Liver (tissue), 9 donors: ENCODE measurements around the gene CELF2. TPM values are rescaled to one million over a fixed set of nuclear protein-coding genes. Genes with fewer than 3 reads are reported as not detected.

ENCODE experiments used
- DNase-seq: peaks from one replicate; pipeline ENCODE4 v3.0.0-alpha.2; 2017; ENCODE audit warnings: low spot score
- H3K27ac ChIP-seq, 2 donors: one replicate each; pipeline ENCODE4 v1.7.0; 2013; ENCODE audit warnings: inconsistent platforms in 2 of 2, low read length in 2 of 2, control low read depth in 1 of 2, low read depth in 1 of 2, mild to moderate bottlenecking in 1 of 2
- H3K27me3 ChIP-seq, 4 donors: one replicate each; pipeline versions ENCODE4 v1.6.1 to v1.7.0; 2013; ENCODE audit warnings: low read length in 3 of 4, inconsistent platforms in 1 of 4, mild to moderate bottlenecking in 1 of 4, moderate library complexity in 1 of 4; ENCODE audit not compliant: control insufficient read depth in 4 of 4, insufficient read depth in 4 of 4
- H3K36me3 ChIP-seq, 4 donors: one replicate each; pipeline versions ENCODE4 v1.6.1 to v1.7.0; 2013; ENCODE audit warnings: low read length in 3 of 4, mild to moderate bottlenecking in 3 of 4, low read depth in 1 of 4, moderate library complexity in 1 of 4; ENCODE audit not compliant: control insufficient read depth in 4 of 4, insufficient read depth in 3 of 4
- H3K4me1 ChIP-seq, 4 donors: one replicate each; pipeline versions ENCODE4 v1.6.1 to v1.7.0; 2013; ENCODE audit warnings: low read length in 3 of 4, mild to moderate bottlenecking in 3 of 4, moderate library complexity in 1 of 4; ENCODE audit not compliant: control insufficient read depth in 4 of 4, insufficient read depth in 4 of 4
- H3K4me3 ChIP-seq, 3 donors: one replicate each; pipeline versions ENCODE4 v1.6.1 to v1.7.0; 2013; ENCODE audit warnings: low read length in 3 of 3, control low read depth in 1 of 3, low read depth in 1 of 3, mild to moderate bottlenecking in 1 of 3
- H3K9ac ChIP-seq, 2 donors: one replicate each; pipeline ENCODE4 v1.7.0; 2013; ENCODE audit warnings: low read length in 2 of 2, mild to moderate bottlenecking in 2 of 2, moderate library complexity in 2 of 2, control low read depth in 1 of 2, low read depth in 1 of 2
- H3K9me3 ChIP-seq, 4 donors: one replicate each; pipeline versions ENCODE4 v1.6.1 to v1.7.0; 2013; ENCODE audit warnings: low read length in 3 of 4; ENCODE audit not compliant: control insufficient read depth in 4 of 4
- EGR1 ChIP-seq, 2 donors: IDR thresholded peaks; 2 replicates each; pipeline ENCODE4 v1.6.1; 2016 to 2018; ENCODE audit warnings: antibody characterized with exemption in 2 of 2, low read depth in 2 of 2
- FOXA2 ChIP-seq: IDR thresholded peaks from 2 replicates; pipeline ENCODE4 v1.6.1; 2016; ENCODE audit warnings: antibody characterized with exemption
- GABPA ChIP-seq, 2 donors: IDR thresholded peaks in 1 of 2; conservative IDR thresholded peaks in 1 of 2; 2 replicates each; pipeline ENCODE4 v1.6.1; 2016; ENCODE audit warnings: antibody characterized with exemption in 2 of 2, mild to moderate bottlenecking in 1 of 2, moderate library complexity in 1 of 2
- HNF4A ChIP-seq, 2 donors: conservative IDR thresholded peaks; 2 replicates each; pipeline ENCODE4 v1.6.1; 2016; ENCODE audit warnings: antibody characterized with exemption in 2 of 2, mild to moderate bottlenecking in 2 of 2
- HNF4G ChIP-seq: IDR thresholded peaks from 2 replicates; pipeline ENCODE4 v1.6.1; 2016; ENCODE audit warnings: antibody characterized with exemption
- JUND ChIP-seq, 2 donors: IDR thresholded peaks; 2 replicates each; pipeline ENCODE4 v1.6.1; 2016; ENCODE audit warnings: antibody characterized with exemption in 2 of 2
- NR2F2 ChIP-seq: IDR thresholded peaks from 2 replicates; pipeline ENCODE4 v1.6.1; 2016; ENCODE audit warnings: antibody characterized with exemption
- RAD21 ChIP-seq, 2 donors: IDR thresholded peaks; 2 replicates each; pipeline ENCODE4 v1.6.1; 2016; ENCODE audit warnings: antibody characterized with exemption in 2 of 2, mild to moderate bottlenecking in 2 of 2
- RXRA ChIP-seq, 2 donors: IDR thresholded peaks; 2 replicates each; pipeline ENCODE4 v1.6.1; 2017 to 2018; ENCODE audit warnings: antibody characterized with exemption in 2 of 2, mild to moderate bottlenecking in 1 of 2
- TAF1 ChIP-seq: conservative IDR thresholded peaks from 2 replicates; pipeline ENCODE4 v1.6.1; 2016; ENCODE audit warnings: antibody characterized with exemption, mild to moderate bottlenecking
- YY1 ChIP-seq: IDR thresholded peaks from 2 replicates; pipeline ENCODE4 v1.6.1; 2016; ENCODE audit warnings: antibody characterized with exemption, mild to moderate bottlenecking
- WGBS: extraction: QIAGEN DNeasy Blood & Tissue Kit; methylation state at CpG from one replicate; pipeline ENCODE4 v1.1.7; 2013; 5-methylcytosine and 5-hydroxymethylcytosine counted together
- polyA plus RNA-seq, 2 donors: library from polyadenylated mRNA; stranded (reverse) in 1 of 2; unstranded in 1 of 2; fragments of 200-250 nt in 1 of 2; fragments of >200 nt in 1 of 2; fragmentation: Nextera tagmentation in 1 of 2; extraction: Ambion mirVana in 1 of 2; gene quantifications; one replicate each; pipeline versions ENCODE4 v1.2.1 to v1.2.3, GENCODE V29; 2013 to 2015
- total RNA-seq, 2 donors: library from RNA; depleted of rRNA; stranded (reverse); fragments of >200 nt; gene quantifications; one replicate each; pipeline ENCODE4 v1.2.3, GENCODE V29; 2014
- TF ChIP-seq, protein P1 (sequence below): IDR thresholded peaks from 2 replicates; pipeline ENCODE4 v1.6.1; 2016; ENCODE audit warnings: antibody characterized with exemption
- TF ChIP-seq, protein P2 (sequence below): IDR thresholded peaks from 2 replicates; pipeline ENCODE4 v1.6.1; 2016; ENCODE audit warnings: antibody characterized with exemption, mild to moderate bottlenecking
- TF ChIP-seq, protein P3 (sequence below): fragments of 150-350 bp; IDR thresholded peaks from 2 replicates; pipeline ENCODE4 v1.5.1; 2017; ENCODE audit warnings: improper control_type of control experiment, low read depth, low read length; ENCODE audit not compliant: missing input control
- TF ChIP-seq, protein P4 (sequence below): IDR thresholded peaks from 2 replicates; pipeline ENCODE4 v1.6.1; 2016; ENCODE audit warnings: antibody characterized with exemption
- TF ChIP-seq, protein P5 (sequence below): IDR thresholded peaks from 2 replicates; pipeline ENCODE4 v1.6.1; 2016; ENCODE audit warnings: antibody characterized with exemption
- donor health status: healthy.
- donor health status: healthy.
- donor health status: healthy.
- donor health status: healthy.
- donor health status: healthy.

Gene CELF2
- total and polyA plus RNA-seq, 4 donors = 1.4 to 8.5 (median 5.6) TPM

DNA sequence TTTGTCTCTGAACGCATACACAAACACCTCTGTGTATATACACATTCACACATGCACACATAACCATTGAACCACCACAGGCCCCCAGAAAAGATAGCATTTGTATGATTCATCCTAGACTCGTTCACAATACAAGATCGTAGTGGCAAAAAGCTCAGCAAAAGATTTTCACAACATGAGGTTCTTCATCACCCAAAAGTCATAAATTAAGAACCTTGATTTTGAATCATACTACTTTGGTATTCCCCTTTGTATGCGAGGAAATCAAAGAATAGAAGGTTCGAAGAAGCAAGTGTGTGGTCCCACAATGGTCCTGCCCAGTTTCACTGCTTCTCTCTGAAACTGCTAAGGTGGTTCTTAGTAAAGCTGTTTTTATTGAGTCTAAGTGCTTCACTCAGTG lies 200.7 kb downstream of the CELF2 start:
- Histone ChIP-seq H3K36me3 (no peaks in the 10 kb centered on the region), H3K27ac (no peak overlapping the region), H3K9me3 (no peaks in the 10 kb centered on the region), H3K27me3 (no peaks in the 10 kb centered on the region), H3K4me3 (no peak overlapping the region), H3K4me1 (no peaks in the 10 kb centered on the region), H3K9ac (no peak overlapping the region)
- WGBS = 65% methylated on average over 5 of the region's 5 CpGs
- TF ChIP-seq HNF4G = no peak
- TF ChIP-seq, protein P1, sequence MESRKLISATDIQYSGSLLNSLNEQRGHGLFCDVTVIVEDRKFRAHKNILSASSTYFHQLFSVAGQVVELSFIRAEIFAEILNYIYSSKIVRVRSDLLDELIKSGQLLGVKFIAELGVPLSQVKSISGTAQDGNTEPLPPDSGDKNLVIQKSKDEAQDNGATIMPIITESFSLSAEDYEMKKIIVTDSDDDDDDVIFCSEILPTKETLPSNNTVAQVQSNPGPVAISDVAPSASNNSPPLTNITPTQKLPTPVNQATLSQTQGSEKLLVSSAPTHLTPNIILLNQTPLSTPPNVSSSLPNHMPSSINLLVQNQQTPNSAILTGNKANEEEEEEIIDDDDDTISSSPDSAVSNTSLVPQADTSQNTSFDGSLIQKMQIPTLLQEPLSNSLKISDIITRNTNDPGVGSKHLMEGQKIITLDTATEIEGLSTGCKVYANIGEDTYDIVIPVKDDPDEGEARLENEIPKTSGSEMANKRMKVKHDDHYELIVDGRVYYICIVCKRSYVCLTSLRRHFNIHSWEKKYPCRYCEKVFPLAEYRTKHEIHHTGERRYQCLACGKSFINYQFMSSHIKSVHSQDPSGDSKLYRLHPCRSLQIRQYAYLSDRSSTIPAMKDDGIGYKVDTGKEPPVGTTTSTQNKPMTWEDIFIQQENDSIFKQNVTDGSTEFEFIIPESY = no peak
- no peak for TF ChIP-seq TAF1
- no peak for TF ChIP-seq JUND (IDR thresholded peaks at IDR 0.05)
- no peak for TF ChIP-seq EGR1 (IDR thresholded peaks at IDR 0.05; ENCODE audit: low read depth in 2 of 2)
- TF ChIP-seq, protein P2, sequence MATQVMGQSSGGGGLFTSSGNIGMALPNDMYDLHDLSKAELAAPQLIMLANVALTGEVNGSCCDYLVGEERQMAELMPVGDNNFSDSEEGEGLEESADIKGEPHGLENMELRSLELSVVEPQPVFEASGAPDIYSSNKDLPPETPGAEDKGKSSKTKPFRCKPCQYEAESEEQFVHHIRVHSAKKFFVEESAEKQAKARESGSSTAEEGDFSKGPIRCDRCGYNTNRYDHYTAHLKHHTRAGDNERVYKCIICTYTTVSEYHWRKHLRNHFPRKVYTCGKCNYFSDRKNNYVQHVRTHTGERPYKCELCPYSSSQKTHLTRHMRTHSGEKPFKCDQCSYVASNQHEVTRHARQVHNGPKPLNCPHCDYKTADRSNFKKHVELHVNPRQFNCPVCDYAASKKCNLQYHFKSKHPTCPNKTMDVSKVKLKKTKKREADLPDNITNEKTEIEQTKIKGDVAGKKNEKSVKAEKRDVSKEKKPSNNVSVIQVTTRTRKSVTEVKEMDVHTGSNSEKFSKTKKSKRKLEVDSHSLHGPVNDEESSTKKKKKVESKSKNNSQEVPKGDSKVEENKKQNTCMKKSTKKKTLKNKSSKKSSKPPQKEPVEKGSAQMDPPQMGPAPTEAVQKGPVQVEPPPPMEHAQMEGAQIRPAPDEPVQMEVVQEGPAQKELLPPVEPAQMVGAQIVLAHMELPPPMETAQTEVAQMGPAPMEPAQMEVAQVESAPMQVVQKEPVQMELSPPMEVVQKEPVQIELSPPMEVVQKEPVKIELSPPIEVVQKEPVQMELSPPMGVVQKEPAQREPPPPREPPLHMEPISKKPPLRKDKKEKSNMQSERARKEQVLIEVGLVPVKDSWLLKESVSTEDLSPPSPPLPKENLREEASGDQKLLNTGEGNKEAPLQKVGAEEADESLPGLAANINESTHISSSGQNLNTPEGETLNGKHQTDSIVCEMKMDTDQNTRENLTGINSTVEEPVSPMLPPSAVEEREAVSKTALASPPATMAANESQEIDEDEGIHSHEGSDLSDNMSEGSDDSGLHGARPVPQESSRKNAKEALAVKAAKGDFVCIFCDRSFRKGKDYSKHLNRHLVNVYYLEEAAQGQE = no peak
- TF ChIP-seq, protein P3, sequence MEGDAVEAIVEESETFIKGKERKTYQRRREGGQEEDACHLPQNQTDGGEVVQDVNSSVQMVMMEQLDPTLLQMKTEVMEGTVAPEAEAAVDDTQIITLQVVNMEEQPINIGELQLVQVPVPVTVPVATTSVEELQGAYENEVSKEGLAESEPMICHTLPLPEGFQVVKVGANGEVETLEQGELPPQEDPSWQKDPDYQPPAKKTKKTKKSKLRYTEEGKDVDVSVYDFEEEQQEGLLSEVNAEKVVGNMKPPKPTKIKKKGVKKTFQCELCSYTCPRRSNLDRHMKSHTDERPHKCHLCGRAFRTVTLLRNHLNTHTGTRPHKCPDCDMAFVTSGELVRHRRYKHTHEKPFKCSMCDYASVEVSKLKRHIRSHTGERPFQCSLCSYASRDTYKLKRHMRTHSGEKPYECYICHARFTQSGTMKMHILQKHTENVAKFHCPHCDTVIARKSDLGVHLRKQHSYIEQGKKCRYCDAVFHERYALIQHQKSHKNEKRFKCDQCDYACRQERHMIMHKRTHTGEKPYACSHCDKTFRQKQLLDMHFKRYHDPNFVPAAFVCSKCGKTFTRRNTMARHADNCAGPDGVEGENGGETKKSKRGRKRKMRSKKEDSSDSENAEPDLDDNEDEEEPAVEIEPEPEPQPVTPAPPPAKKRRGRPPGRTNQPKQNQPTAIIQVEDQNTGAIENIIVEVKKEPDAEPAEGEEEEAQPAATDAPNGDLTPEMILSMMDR = no peak
- no peak for TF ChIP-seq HNF4A (conservative IDR thresholded peaks at IDR 0.05)
- TF ChIP-seq GABPA (IDR thresholded peaks at IDR 0.05 in 1 of 2, conservative IDR thresholded peaks at IDR 0.05 in 1 of 2) = no peak
- TF ChIP-seq RXRA (IDR thresholded peaks at IDR 0.05) = no peak
- TF ChIP-seq, protein P4, sequence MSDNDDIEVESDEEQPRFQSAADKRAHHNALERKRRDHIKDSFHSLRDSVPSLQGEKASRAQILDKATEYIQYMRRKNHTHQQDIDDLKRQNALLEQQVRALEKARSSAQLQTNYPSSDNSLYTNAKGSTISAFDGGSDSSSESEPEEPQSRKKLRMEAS = no peak
- no peak for TF ChIP-seq NR2F2
- DNase-seq = no peak

DNA sequence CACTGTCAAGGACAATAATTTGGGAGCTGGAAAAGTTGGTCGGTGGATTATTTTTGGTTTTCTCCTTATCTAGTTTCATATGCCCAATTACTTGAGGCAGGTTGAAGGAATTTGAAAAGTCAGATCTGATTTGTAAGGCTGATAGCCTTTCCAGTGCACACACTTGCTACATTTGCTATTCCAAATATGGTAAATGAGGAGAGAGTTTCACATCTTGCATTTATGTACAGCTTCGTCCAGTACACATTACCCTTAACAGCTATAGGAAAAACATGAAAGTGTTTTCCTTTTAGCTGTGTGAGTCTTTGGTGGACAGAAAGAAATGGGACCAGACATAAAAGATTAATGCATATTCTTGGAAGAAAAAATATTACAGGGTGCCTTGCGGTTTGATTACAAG lies 201.8 kb downstream of the CELF2 start:
- Histone ChIP-seq H3K4me3 (no peak overlapping the region), H3K9ac (no peak overlapping the region), H3K36me3 (no peaks in the 10 kb centered on the region), H3K27me3 (no peaks in the 10 kb centered on the region), H3K27ac (no peak overlapping the region), H3K4me1 (no peaks in the 10 kb centered on the region), H3K9me3 (no peaks in the 10 kb centered on the region)
- DNase-seq = no peak
- WGBS = 84% methylated on average over 3 of the region's 3 CpGs
- TF ChIP-seq, protein P3 = no peak
- TF ChIP-seq HNF4G (no peak), YY1 (no peak), RXRA (IDR thresholded peaks at IDR 0.05) (no peak), HNF4A (conservative IDR thresholded peaks at IDR 0.05) (no peak), RAD21 (IDR thresholded peaks at IDR 0.05) (no peak), FOXA2 (no peak)
- TF ChIP-seq, protein P5, sequence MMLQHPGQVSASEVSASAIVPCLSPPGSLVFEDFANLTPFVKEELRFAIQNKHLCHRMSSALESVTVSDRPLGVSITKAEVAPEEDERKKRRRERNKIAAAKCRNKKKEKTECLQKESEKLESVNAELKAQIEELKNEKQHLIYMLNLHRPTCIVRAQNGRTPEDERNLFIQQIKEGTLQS = no peak
- TF ChIP-seq, protein P2 = no peak
